ENCODE data around the gene CCDC197. TPM values are rescaled to one million over a fixed set of nuclear protein-coding genes. Genes with fewer than 3 reads are reported as not detected.
A peak's percentile ranks its signal among the peaks of the same experiment; 100 is the strongest.

The CCDC197 gene
- polyA plus RNA-seq, 1 experiment: not detected

GRCh38 chr14:93984070-93984469, 13.0 kb upstream of the CCDC197 start:
- TF ChIP-seq, protein P1, sequence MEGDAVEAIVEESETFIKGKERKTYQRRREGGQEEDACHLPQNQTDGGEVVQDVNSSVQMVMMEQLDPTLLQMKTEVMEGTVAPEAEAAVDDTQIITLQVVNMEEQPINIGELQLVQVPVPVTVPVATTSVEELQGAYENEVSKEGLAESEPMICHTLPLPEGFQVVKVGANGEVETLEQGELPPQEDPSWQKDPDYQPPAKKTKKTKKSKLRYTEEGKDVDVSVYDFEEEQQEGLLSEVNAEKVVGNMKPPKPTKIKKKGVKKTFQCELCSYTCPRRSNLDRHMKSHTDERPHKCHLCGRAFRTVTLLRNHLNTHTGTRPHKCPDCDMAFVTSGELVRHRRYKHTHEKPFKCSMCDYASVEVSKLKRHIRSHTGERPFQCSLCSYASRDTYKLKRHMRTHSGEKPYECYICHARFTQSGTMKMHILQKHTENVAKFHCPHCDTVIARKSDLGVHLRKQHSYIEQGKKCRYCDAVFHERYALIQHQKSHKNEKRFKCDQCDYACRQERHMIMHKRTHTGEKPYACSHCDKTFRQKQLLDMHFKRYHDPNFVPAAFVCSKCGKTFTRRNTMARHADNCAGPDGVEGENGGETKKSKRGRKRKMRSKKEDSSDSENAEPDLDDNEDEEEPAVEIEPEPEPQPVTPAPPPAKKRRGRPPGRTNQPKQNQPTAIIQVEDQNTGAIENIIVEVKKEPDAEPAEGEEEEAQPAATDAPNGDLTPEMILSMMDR (IDR thresholded peaks at IDR 0.05; ENCODE audit: low read depth, low read length): no peak
- ChIA-PET CTCF (interaction anchor here (1.3 to 5.0 kb wide), 5 partner anchors 10 to 91 kb away, joined by 3 to 32 read pairs (median 14); no protein-coding TSS in a partner anchor), POLR2A (interaction anchor here (2.5 kb wide), 1 partner anchor 19 kb away, joined by 10 read pairs; no protein-coding TSS in a partner anchor)
- no peak overlapping the region for H3K4me3 ChIP-seq (ENCODE audit: low read depth, low read length)
- no peaks in the 10 kb centered on the region; the same call in 1 of the 2 replicates for H3K9me3 ChIP-seq (ENCODE audit: control insufficient read depth, insufficient read depth, low read length)
- DNase-seq (ENCODE audit: low read depth, low spot score): peak; percentile 6
- no peaks in the 10 kb centered on the region for H3K27me3 ChIP-seq (ENCODE audit: control insufficient read depth, insufficient read depth, low read length)
- H3K27ac ChIP-seq (ENCODE audit: low read depth, low read length): no peak overlapping the region

DNA sequence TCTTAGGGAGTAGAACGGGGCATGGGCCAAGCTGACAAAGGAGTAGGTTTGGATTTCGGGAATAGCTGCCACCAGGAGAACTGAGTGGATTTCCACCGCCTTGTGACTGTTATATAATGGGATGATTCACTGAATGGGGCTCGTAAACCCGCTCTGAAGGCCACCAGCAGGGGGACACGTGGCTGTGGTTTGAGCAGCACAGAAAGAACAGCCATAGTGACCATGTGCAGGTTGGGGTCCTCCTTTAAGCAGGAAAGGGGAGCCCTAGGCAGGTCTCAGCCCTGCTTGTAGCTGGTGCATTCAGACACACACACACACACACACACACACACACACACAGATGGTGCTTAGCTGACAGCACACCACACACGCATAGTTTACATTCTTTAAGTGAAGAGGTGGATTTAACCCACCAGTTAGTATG, 12.1 kb upstream of the CCDC197 start:
- peak overlapping the region; percentile 47 for H3K27ac ChIP-seq (ENCODE audit: low read depth, low read length)
- peak; percentile 85 for DNase-seq (ENCODE audit: low read depth, low spot score)
- H3K9me3 ChIP-seq (ENCODE audit: control insufficient read depth, insufficient read depth, low read length): no peaks in the 10 kb centered on the region; the same call in 1 of the 2 replicates
- ChIA-PET CTCF (interaction anchor here (0.6 to 5.0 kb wide), 8 partner anchors 8 to 1442 kb away, joined by 3 to 32 read pairs (median 7); partner anchors contain the start of gene ASB2), POLR2A (interaction anchor here (1.2 to 2.5 kb wide), 2 partner anchors 9 to 20 kb away, joined by 4 to 10 read pairs; partner anchors contain the start of gene ASB2)
- H3K4me3 ChIP-seq (ENCODE audit: low read depth, low read length): no peak overlapping the region
- no peaks in the 10 kb centered on the region for H3K27me3 ChIP-seq (ENCODE audit: control insufficient read depth, insufficient read depth, low read length)
- TF ChIP-seq, protein P1 (IDR thresholded peaks at IDR 0.05; ENCODE audit: low read depth, low read length): peak; percentile 47

DNA sequence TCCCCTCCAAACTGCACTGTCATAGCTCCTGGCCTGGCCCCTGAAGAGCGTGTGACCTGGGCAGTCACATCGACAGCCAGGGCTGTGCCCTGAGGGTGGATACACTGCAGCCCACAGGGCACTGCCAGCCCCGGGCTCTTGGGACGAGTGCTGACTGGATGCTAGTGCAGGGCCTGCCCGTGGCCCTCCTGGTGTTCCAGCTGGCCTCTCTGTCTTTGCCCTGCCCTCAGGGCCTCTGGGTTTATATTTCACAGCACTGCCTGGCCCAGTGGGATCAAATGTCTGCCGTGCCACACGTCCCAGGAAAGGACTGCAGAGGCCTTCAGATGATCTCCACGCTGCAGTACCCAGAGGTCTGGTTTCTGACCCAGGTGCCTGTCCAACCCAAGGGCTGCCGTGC, 10.1 kb upstream of the CCDC197 start:
- ChIA-PET POLR2A (no interaction called here), CTCF (interaction anchor here (4.0 to 4.2 kb wide), 2 partner anchors 13 to 47 kb away, joined by 20 to 32 read pairs; no protein-coding TSS in a partner anchor)
- H3K4me3 ChIP-seq (ENCODE audit: low read depth, low read length): no peak overlapping the region
- H3K27ac ChIP-seq (ENCODE audit: low read depth, low read length): no peak overlapping the region
- no peaks in the 10 kb centered on the region; the same call in 1 of the 2 replicates for H3K9me3 ChIP-seq (ENCODE audit: control insufficient read depth, insufficient read depth, low read length)
- TF ChIP-seq, protein P1 (IDR thresholded peaks at IDR 0.05; ENCODE audit: low read depth, low read length): no peak
- no peak for DNase-seq (ENCODE audit: low read depth, low spot score)
- peaks cover under 1% of the 10 kb centered on the region for H3K27me3 ChIP-seq (ENCODE audit: control insufficient read depth, insufficient read depth, low read length)

- POLR2A ChIA-PET: no interaction called here
- TF ChIP-seq, protein P1 (IDR thresholded peaks at IDR 0.05; ENCODE audit: low read depth, low read length): no peak
- CTCF ChIA-PET: interaction anchor here (4.2 kb wide), 1 partner anchor 47 kb away, joined by 32 read pairs; no protein-coding TSS in a partner anchor
- peaks cover 3% of the 10 kb centered on the region for H3K27me3 ChIP-seq (ENCODE audit: control insufficient read depth, insufficient read depth, low read length)
- no peaks in the 10 kb centered on the region; the same call in 1 of the 2 replicates for H3K9me3 ChIP-seq (ENCODE audit: control insufficient read depth, insufficient read depth, low read length)
- H3K27ac ChIP-seq (ENCODE audit: low read depth, low read length): no peak overlapping the region
- H3K4me3 ChIP-seq (ENCODE audit: low read depth, low read length): no peak overlapping the region
- DNase-seq (ENCODE audit: low read depth, low spot score): no peak
Observed at GRCh38 chr14:93987376-93987775, 9.7 kb upstream of the CCDC197 start.

DNA sequence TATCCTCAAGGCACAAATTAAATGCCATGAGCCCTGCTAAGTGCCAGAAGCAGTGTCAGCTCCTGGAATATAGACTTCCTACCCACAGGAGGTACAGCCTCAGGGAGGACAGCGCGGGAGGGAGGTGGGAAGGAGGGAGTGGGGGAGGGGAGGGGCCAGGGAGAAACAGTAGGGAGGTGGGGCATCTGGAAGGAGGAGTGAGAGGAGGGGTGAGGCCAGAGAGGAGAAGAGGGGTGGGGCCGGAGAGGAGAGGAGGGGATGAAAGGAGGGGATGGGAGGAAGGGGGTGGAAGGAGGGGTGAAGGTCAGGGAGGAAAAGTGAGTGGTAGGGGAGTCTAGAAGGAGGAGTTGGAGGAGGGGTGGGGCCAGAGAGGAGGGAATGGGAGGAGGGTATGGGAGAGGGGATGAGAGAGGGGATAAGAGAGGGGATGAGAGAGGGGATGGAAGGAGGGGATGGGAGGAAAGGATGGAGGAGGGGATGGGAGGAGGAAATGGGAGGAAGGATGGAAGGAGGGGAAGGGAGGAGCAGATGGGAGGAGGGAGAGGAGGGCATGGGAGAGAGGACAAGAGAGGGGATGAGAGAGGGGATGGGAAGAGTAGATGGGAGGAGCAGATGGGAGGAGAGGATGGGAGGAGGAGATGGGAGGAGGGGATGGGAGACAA, 9.2 kb upstream of the CCDC197 start:
- H3K4me3 ChIP-seq (ENCODE audit: low read depth, low read length): no peak overlapping the region
- TF ChIP-seq, protein P1 (IDR thresholded peaks at IDR 0.05; ENCODE audit: low read depth, low read length): no peak
- ChIA-PET CTCF (no interaction called here), POLR2A (no interaction called here)
- no peak overlapping the region for H3K27ac ChIP-seq (ENCODE audit: low read depth, low read length)
- no peak for DNase-seq (ENCODE audit: low read depth, low spot score)
- no peaks in the 10 kb centered on the region; the same call in 1 of the 2 replicates for H3K9me3 ChIP-seq (ENCODE audit: control insufficient read depth, insufficient read depth, low read length)
- peaks cover 3% of the 10 kb centered on the region for H3K27me3 ChIP-seq (ENCODE audit: control insufficient read depth, insufficient read depth, low read length)
